ENCODE results near the gene ST6GALNAC1. TPM values are rescaled to one million over a fixed set of nuclear protein-coding genes. Genes with fewer than 3 reads are reported as not detected.

The ST6GALNAC1 gene
- total and polyA plus RNA-seq, 2 of the 13 experiments (the other 11 are each of a cell fraction or from before 2014, with no cell fraction given): not detected

- CTCF ChIA-PET (ENCODE audit: low intra/inter-chr PET ratio, low total read pairs): no interaction called here
- 0% methylated on average over 2 of the region's 5 CpGs for WGBS (ENCODE audit: low lambda C conversion rate)
- no peak for ATAC-seq
Observed at GRCh38 chr17:76575570-76575969, 68.0 kb downstream of the ST6GALNAC1 start.

More at GRCh38 chr17:76575570-76575969, 68.0 kb downstream of the ST6GALNAC1 start:
- DNase-seq (ENCODE audit: low spot score): no peak
- H3K27me3 ChIP-seq (ENCODE audit: control insufficient read depth in 1 of 2, insufficient read depth in 2 of 2, low read length in 2 of 2): no peaks in the 10 kb centered on the region
- in situ Hi-C loops (cut with HindIII; ENCODE audit: extremely low pct_ligation_motif_present, low pct_unique_long_range_greater_than_20kb) (no loop called here), intact Hi-C loops (cut with micrococcal nuclease; ENCODE audit: unreplicated experiment) (no loop called here)
- no peak for TF ChIP-seq POLR2AphosphoS2 (IDR thresholded peaks at IDR 0.05; ENCODE audit: low read depth, low read length)
- TF ChIP-seq HDAC1 (CRISPR knock-in tag; IDR thresholded peaks at IDR 0.05): no peak
- TF ChIP-seq SP5 (CRISPR knock-in tag; IDR thresholded peaks at IDR 0.05; ENCODE audit: borderline replicate concordance, low read depth): no peak
- TF ChIP-seq, protein P1, sequence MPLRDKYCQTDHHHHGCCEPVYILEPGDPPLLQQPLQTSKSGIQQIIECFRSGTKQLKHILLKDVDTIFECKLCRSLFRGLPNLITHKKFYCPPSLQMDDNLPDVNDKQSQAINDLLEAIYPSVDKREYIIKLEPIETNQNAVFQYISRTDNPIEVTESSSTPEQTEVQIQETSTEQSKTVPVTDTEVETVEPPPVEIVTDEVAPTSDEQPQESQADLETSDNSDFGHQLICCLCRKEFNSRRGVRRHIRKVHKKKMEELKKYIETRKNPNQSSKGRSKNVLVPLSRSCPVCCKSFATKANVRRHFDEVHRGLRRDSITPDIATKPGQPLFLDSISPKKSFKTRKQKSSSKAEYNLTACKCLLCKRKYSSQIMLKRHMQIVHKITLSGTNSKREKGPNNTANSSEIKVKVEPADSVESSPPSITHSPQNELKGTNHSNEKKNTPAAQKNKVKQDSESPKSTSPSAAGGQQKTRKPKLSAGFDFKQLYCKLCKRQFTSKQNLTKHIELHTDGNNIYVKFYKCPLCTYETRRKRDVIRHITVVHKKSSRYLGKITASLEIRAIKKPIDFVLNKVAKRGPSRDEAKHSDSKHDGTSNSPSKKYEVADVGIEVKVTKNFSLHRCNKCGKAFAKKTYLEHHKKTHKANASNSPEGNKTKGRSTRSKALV (CRISPR knock-in tag; IDR thresholded peaks at IDR 0.05): no peak
- 0 out of 2 replicates have a peak, but pooled peaks have one; percentile 23 for TF ChIP-seq ZNF788 (CRISPR knock-in tag; IDR thresholded peaks at IDR 0.05; ENCODE audit: borderline replicate concordance)
- no peak for TF ChIP-seq BRD4 (CRISPR knock-in tag; IDR thresholded peaks at IDR 0.05)
- TF ChIP-seq TBX2 (CRISPR knock-in tag; IDR thresholded peaks at IDR 0.05; ENCODE audit: borderline replicate concordance): peak; percentile 32; the same call in 1 of the 2 replicates
- TF ChIP-seq, protein P2, sequence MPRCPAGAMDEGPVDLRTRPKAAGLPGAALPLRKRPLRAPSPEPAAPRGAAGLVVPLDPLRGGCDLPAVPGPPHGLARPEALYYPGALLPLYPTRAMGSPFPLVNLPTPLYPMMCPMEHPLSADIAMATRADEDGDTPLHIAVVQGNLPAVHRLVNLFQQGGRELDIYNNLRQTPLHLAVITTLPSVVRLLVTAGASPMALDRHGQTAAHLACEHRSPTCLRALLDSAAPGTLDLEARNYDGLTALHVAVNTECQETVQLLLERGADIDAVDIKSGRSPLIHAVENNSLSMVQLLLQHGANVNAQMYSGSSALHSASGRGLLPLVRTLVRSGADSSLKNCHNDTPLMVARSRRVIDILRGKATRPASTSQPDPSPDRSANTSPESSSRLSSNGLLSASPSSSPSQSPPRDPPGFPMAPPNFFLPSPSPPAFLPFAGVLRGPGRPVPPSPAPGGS (CRISPR knock-in tag; IDR thresholded peaks at IDR 0.05): no peak
- no peak for TF ChIP-seq ATAD3A (CRISPR knock-in tag; IDR thresholded peaks at IDR 0.05)
- TF ChIP-seq ZNF256 (CRISPR knock-in tag; conservative IDR thresholded peaks at IDR 0.05): no peak
- TF ChIP-seq PAF1 (CRISPR knock-in tag; IDR thresholded peaks at IDR 0.05): no peak
- TF ChIP-seq, protein P3, sequence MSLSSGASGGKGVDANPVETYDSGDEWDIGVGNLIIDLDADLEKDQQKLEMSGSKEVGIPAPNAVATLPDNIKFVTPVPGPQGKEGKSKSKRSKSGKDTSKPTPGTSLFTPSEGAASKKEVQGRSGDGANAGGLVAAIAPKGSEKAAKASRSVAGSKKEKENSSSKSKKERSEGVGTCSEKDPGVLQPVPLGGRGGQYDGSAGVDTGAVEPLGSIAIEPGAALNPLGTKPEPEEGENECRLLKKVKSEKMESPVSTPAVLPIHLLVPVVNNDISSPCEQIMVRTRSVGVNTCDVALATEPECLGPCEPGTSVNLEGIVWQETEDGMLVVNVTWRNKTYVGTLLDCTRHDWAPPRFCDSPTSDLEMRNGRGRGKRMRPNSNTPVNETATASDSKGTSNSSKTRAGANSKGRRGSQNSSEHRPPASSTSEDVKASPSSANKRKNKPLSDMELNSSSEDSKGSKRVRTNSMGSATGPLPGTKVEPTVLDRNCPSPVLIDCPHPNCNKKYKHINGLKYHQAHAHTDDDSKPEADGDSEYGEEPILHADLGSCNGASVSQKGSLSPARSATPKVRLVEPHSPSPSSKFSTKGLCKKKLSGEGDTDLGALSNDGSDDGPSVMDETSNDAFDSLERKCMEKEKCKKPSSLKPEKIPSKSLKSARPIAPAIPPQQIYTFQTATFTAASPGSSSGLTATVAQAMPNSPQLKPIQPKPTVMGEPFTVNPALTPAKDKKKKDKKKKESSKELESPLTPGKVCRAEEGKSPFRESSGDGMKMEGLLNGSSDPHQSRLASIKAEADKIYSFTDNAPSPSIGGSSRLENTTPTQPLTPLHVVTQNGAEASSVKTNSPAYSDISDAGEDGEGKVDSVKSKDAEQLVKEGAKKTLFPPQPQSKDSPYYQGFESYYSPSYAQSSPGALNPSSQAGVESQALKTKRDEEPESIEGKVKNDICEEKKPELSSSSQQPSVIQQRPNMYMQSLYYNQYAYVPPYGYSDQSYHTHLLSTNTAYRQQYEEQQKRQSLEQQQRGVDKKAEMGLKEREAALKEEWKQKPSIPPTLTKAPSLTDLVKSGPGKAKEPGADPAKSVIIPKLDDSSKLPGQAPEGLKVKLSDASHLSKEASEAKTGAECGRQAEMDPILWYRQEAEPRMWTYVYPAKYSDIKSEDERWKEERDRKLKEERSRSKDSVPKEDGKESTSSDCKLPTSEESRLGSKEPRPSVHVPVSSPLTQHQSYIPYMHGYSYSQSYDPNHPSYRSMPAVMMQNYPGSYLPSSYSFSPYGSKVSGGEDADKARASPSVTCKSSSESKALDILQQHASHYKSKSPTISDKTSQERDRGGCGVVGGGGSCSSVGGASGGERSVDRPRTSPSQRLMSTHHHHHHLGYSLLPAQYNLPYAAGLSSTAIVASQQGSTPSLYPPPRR (CRISPR knock-in tag; IDR thresholded peaks at IDR 0.05; ENCODE audit: borderline replicate concordance): no peak
- TF ChIP-seq ZNF367 (CRISPR knock-in tag; IDR thresholded peaks at IDR 0.05; ENCODE audit: borderline replicate concordance): no peak
- TF ChIP-seq POLR2A (IDR thresholded peaks at IDR 0.05; ENCODE audit: insufficient read depth in 1 of 2, low read depth in 2 of 2, low read length in 2 of 2): no peak
- no peak for TF ChIP-seq PRPF4 (IDR thresholded peaks at IDR 0.05; ENCODE audit: low read depth, low read length, poor library complexity, severe bottlenecking)
- no peak for TF ChIP-seq GABPA (IDR thresholded peaks at IDR 0.05; ENCODE audit: low read depth, low read length)
- no peak for TF ChIP-seq GABPA (CRISPR knock-in tag; IDR thresholded peaks at IDR 0.05; ENCODE audit: low read depth)
- no peak overlapping the region for H3K27ac ChIP-seq (ENCODE audit: extremely low read length, insufficient read depth, low read length)
- H4K20me1 ChIP-seq (ENCODE audit: insufficient read depth, low read length): no peaks in the 10 kb centered on the region
- no peak overlapping the region; the same call in none of the 2 replicates for H3K4me2 ChIP-seq (ENCODE audit: low read depth, low read length)
- no peak overlapping the region for H3K4me3 ChIP-seq (replicated peaks in 1 of 3; ENCODE audit: insufficient read depth in 1 of 3, low read depth in 2 of 3, low read length in 3 of 3)
- no TSS peak for BruUV-seq (replicated peaks)
- H3K9ac ChIP-seq (ENCODE audit: insufficient read depth, low read depth, low read length): no peak overlapping the region; the same call in 1 of the 2 replicates
- H3K36me3 ChIP-seq (replicated peaks in 1 of 2; ENCODE audit: control insufficient read depth in 1 of 2, insufficient read depth in 2 of 2, low read length in 2 of 2): no peaks in the 10 kb centered on the region
- H3K4me1 ChIP-seq (ENCODE audit: insufficient read depth, low read length): peaks cover 35% of the 10 kb centered on the region
- no peak overlapping the region for H2AFZ ChIP-seq (ENCODE audit: low read length)
- no peaks in the 10 kb centered on the region for H3K9me3 ChIP-seq (ENCODE audit: low read length)
- H3K79me2 ChIP-seq (ENCODE audit: insufficient read depth, low read length): no peaks in the 10 kb centered on the region
- FAIRE-seq: no peak
- POLR2A ChIA-PET: interaction anchor here (1.0 kb wide), 1 partner anchor 10 kb away, joined by 4 read pairs; the partner anchor contains the start of gene ST6GALNAC2

Data from HepG2 (cell line).